Stomach (tissue), 9 donors: Measurements from ENCODE around the gene SHFL. TPM values are rescaled to one million over a fixed set of nuclear protein-coding genes. Genes with fewer than 3 reads are reported as not detected.
A peak's percentile ranks its signal among the peaks of the same experiment; 100 is the strongest.

Experiments used
- DNase-seq, 2 donors: peaks; one replicate each; pipeline versions ENCODE4 v3.0.0 to v3.0.0-alpha.2; 2013 to 2019
- H3K27ac ChIP-seq, 5 donors: fragments of 200-600 bp in 4 of 5; sonication (generic) in 4 of 5; one replicate each; pipeline ENCODE4 v1.5.1; 2013 to 2019; ENCODE audit warnings: mild to moderate bottlenecking in 1 of 5, moderate library complexity in 1 of 5
- H3K27me3 ChIP-seq, 3 donors: fragments of 200-600 bp; sonication (generic); one replicate each; pipeline ENCODE4 v1.5.1; 2017 to 2019; ENCODE audit warnings: mixed run types in 1 of 3
- H3K36me3 ChIP-seq, 4 donors: fragments of 200-600 bp; sonication (generic); 1 replicate in 3 of 4; 2 replicates in 1 of 4; pipeline ENCODE4 v1.5.1; 2016 to 2019
- H3K4me1 ChIP-seq, 4 donors: fragments of 200-600 bp; sonication (generic); one replicate each; pipeline ENCODE4 v1.5.1; 2016 to 2019
- H3K4me3 ChIP-seq, 4 donors: fragments of 200-600 bp; sonication (generic) in 3 of 4; one replicate each; pipeline ENCODE4 v1.5.1; 2016 to 2019; ENCODE audit warnings: mild to moderate bottlenecking in 1 of 4
- H3K9me3 ChIP-seq, 4 donors: fragments of 200-600 bp; sonication (generic); one replicate each; pipeline ENCODE4 v1.5.1; 2016 to 2019
- EP300 ChIP-seq: sonication (generic); formaldehyde crosslinking; IDR thresholded peaks from one replicate; pipeline ENCODE4 v1.6.1; 2017; ENCODE audit warnings: antibody characterized with exemption
- POLR2A ChIP-seq, 4 donors: fragments of 450-650 bp; IDR thresholded peaks; one replicate each; pipeline ENCODE4 v1.6.1; 2016; ENCODE audit warnings: antibody characterized with exemption in 4 of 4, control low read depth in 2 of 4, mild to moderate bottlenecking in 1 of 4, moderate library complexity in 1 of 4
- POLR2AphosphoS5 ChIP-seq, 3 donors: sonication (generic); formaldehyde crosslinking; IDR thresholded peaks; one replicate each; pipeline ENCODE4 v1.6.1; 2016; ENCODE audit warnings: antibody characterized with exemption in 3 of 3
- WGBS, 5 donors: extraction: QIAGEN DNeasy Blood & Tissue Kit in 3 of 5; methylation state at CpG; one replicate each; pipeline versions ENCODE4 v1.1.5 to v1.1.7; 2013 to 2018; 5-methylcytosine and 5-hydroxymethylcytosine counted together
- intact Hi-C: fragments of 100-400 bp; cut with DNase I; formaldehyde crosslinking; loops from one replicate; pipeline ENCODE4 v1.15.1; 2023; ENCODE audit warnings: low total_unique reads
- polyA plus RNA-seq, 3 donors: library from polyadenylated mRNA; stranded (reverse); fragments of 200-250 nt; gene quantifications; one replicate each; pipeline ENCODE4 v1.2.3, GENCODE V29; 2013
- total RNA-seq, 5 donors: library from RNA; depleted of rRNA; stranded (reverse); fragments of >200 nt; gene quantifications; one replicate each; pipeline versions ENCODE4 v1.1.0 to v1.2.3, GENCODE V29; 2014 to 2016
- TF ChIP-seq, protein P1 (sequence below), 7 experiments: fragments of 450-650 bp in 4 of 7; fragments of 200-600 bp in 3 of 7; sonication (generic) in 3 of 7; IDR thresholded peaks; one replicate each; pipeline ENCODE4 v1.5.1; 2016 to 2019; ENCODE audit warnings: antibody characterized with exemption in 7 of 7, control low read depth in 2 of 7, mild to moderate bottlenecking in 1 of 7
- donor health status: healthy with polysubstance abuse.
- donor health status: Bipolar disorder and iron deficiency.
- donor health status: healthy.

The SHFL gene
- total and polyA plus RNA-seq, 8 donors, result 7.0 to 62.0 (median 25.5) TPM

DNA sequence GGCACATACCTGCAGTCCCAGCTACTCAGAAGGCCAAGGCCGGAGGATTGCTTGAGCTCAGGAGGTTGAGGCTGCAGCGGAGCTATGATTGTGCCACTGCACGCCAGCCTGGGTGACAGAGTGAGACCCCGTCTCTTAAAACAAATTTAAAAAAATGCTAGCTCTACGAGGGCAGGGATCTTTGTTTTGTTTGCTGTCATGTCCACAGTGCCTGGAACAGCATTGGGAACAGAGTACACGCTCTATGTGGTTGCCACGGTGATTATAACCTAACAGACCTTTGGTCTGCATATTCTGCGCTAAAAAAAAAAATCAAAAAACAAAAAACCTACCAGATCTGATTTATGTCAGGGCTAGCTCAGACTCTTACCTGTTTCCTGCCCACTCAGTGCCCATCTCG lies 2.2 kb upstream of the SHFL start:
- H3K27ac ChIP-seq, result no peak overlapping the region
- 72 to 83% (median 72%) methylated on average over 9 of the region's 9 CpGs for WGBS, 5 donors
- intact Hi-C loops, result no loop called here
- no peak for DNase-seq
- peaks cover 0 to 4% (median under 1%) of the 10 kb centered on the region in 4 donors for H3K36me3 ChIP-seq
- no peak overlapping the region for H3K4me3 ChIP-seq
- no peaks in the 10 kb centered on the region for H3K9me3 ChIP-seq
- peaks cover 0 to 8% (median 0%) of the 10 kb centered on the region in 3 donors for H3K27me3 ChIP-seq
- peaks cover 0 to 18% (median 16%) of the 10 kb centered on the region in 4 donors for H3K4me1 ChIP-seq
- TF ChIP-seq, protein P1, sequence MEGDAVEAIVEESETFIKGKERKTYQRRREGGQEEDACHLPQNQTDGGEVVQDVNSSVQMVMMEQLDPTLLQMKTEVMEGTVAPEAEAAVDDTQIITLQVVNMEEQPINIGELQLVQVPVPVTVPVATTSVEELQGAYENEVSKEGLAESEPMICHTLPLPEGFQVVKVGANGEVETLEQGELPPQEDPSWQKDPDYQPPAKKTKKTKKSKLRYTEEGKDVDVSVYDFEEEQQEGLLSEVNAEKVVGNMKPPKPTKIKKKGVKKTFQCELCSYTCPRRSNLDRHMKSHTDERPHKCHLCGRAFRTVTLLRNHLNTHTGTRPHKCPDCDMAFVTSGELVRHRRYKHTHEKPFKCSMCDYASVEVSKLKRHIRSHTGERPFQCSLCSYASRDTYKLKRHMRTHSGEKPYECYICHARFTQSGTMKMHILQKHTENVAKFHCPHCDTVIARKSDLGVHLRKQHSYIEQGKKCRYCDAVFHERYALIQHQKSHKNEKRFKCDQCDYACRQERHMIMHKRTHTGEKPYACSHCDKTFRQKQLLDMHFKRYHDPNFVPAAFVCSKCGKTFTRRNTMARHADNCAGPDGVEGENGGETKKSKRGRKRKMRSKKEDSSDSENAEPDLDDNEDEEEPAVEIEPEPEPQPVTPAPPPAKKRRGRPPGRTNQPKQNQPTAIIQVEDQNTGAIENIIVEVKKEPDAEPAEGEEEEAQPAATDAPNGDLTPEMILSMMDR (IDR thresholded peaks at IDR 0.05), result no peak
- TF ChIP-seq POLR2A (IDR thresholded peaks at IDR 0.05) (no peak), EP300 (no peak), POLR2AphosphoS5 (IDR thresholded peaks at IDR 0.05) (no peak)

DNA sequence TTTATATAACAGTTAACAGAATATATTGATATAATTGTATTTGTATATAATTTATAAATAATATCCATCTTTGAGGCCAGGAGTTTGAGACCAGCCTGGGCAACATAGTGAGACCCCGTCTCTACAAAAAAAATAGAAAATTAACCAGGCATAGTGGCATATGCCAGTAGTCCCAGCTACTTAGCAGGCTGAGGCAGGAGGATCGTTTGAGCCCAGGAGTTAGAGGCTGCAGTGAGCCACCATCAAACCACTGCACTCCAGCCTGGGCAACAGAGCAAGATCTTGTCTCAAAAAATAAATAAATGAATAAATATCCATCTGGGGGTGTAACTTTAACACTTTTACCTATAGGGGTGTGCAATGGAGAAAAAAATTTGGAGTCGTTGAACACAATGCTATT lies 1.3 kb upstream of the SHFL start:
- Histone ChIP-seq H3K9me3 (no peaks in the 10 kb centered on the region), H3K4me1 (peaks cover 0 to 18% (median 16%) of the 10 kb centered on the region in 4 donors), H3K27me3 (no peaks in the 10 kb centered on the region), H3K27ac (no peak overlapping the region), H3K4me3 (no peak overlapping the region), H3K36me3 (peaks cover 5 to 13% (median 10%) of the 10 kb centered on the region in 4 donors)
- intact Hi-C loops, result no loop called here
- TF ChIP-seq POLR2AphosphoS5 (IDR thresholded peaks at IDR 0.05) (no peak), EP300 (no peak), POLR2A (IDR thresholded peaks at IDR 0.05) (no peak)
- TF ChIP-seq, protein P1 (IDR thresholded peaks at IDR 0.05), result no peak
- DNase-seq, result no peak
- WGBS, 5 donors, result 60 to 74% (median 71%) methylated on average over 3 of the region's 3 CpGs

DNA sequence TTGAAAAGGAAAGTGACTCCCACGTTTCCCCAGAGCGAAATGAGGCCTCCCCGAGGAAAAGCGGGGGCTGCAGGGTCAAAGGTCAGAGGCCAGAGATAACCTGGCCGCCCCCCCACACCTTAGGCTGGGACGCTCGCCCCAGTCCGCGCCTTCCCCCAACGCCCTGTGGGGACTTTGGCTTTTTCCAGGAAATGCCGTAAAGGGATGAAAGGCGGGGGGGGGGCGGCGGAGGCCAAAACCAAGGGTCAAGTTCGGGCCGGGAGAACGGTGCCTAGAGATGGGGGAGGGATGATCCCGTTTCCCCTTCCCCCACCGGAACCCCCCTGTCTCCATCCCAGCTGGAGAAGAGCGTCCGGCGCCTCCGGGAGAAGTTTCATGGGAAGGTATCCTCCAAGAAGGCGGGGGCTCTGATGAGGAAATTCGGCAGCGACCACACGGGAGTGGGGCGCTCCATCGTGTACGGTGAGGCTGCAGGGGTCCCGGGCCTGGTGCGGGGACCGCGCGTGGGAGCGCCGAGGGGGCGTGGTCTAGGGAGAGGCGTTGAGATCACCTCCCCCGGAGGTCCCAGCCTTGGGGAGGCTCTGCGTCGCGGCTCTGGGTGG lies 575 bp downstream of the SHFL start:
- Histone ChIP-seq H3K4me3 (peak overlapping the region; percentile 94 to 99 (median 96)), H3K27ac (peak overlapping the region; percentile 89 to 95 (median 92)), H3K9me3 (no peaks in the 10 kb centered on the region), H3K27me3 (no peaks in the 10 kb centered on the region), H3K4me1 (peaks cover 0 to 18% (median 16%) of the 10 kb centered on the region in 4 donors), H3K36me3 (peaks cover 8 to 32% (median 29%) of the 10 kb centered on the region in 4 donors)
- intact Hi-C loops, result no loop called here
- peak in 1 of 2 donors; percentile 67 for DNase-seq
- 4 to 11% (median 7%) methylated on average over 30 to 43 of the region's 43 CpGs for WGBS, 5 donors
- TF ChIP-seq POLR2A (IDR thresholded peaks at IDR 0.05) (no peak), EP300 (no peak), POLR2AphosphoS5 (IDR thresholded peaks at IDR 0.05) (no peak)
- TF ChIP-seq, protein P1 (IDR thresholded peaks at IDR 0.05), result no peak

DNA sequence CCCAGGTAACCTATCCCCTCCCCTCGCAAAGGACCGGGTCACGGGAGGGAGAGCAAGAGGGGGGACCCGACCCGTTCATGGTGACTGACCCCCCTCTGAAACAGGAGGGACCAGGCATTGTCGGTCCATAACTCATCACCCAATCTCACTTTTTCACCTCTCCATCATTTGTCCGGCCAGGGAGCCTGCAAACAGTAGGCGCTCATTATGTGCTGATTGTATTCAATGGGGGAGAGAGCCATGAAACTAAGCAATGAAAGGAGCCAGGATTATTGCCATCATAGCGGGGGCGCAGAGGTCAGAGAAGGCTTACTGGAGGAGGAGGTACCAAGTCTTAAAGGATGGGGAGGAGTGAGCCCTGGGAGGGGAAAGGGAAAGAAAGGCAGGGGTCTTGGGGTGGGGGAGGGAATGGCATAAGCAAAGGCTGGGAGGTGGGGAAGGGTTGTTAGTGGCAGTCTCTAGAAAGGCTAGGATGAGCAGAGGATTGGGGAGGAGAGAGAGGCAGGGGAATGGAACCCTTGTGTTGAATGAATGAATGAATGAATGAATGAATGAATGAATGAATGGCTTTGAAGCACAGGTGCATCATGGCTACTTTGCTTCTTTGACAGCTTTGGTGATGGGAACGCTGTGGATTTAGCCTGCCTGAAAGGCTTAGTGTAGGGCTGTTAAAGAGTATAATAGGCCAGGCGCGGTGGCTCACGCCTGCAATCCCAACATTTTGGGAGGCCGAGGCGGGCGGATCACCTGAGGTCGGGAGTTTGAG lies 1.4 kb downstream of the SHFL start:
- TF ChIP-seq EP300, result no peak
- TF ChIP-seq, protein P1 (IDR thresholded peaks at IDR 0.05), result no peak
- TF ChIP-seq POLR2A (IDR thresholded peaks at IDR 0.05), result no peak
- TF ChIP-seq POLR2AphosphoS5 (IDR thresholded peaks at IDR 0.05), result no peak
- intact Hi-C loops, result no loop called here
- 87 to 89% (median 88%) methylated on average over 15 to 18 of the region's 18 CpGs for WGBS, 5 donors

More for the DNA sequence above, 1.4 kb downstream of the SHFL start:
- Histone ChIP-seq H3K4me1 (peaks cover 0 to 21% (median 17%) of the 10 kb centered on the region in 4 donors), H3K4me3 (peak overlapping the region; percentile 94 to 99 (median 96)), H3K27ac (peak overlapping the region; percentile 89 to 95 (median 92)), H3K27me3 (no peaks in the 10 kb centered on the region), H3K9me3 (no peaks in the 10 kb centered on the region), H3K36me3 (peaks cover 12 to 40% (median 37%) of the 10 kb centered on the region in 4 donors)
- no peak for DNase-seq
